Stimulated activated CD8-positive, alpha-beta memory T cell treated with anti-CD3 and anti-CD28 coated beads, Interleukin-15, amount 100 ng/mL, for 24 hours (primary cell): ENCODE measurements around the gene APH1A.
"Not testable (repeated sequence)": the region's sequence is repeated elsewhere in the genome, so short reads cannot be mapped to it uniquely, and the experiment has no call there.

Experiments
- DNase-seq: peaks from one replicate; pipeline ENCODE4 v3.0.0-alpha.2; 2020; ENCODE audit warnings: low read depth

The APH1A gene

DNA sequence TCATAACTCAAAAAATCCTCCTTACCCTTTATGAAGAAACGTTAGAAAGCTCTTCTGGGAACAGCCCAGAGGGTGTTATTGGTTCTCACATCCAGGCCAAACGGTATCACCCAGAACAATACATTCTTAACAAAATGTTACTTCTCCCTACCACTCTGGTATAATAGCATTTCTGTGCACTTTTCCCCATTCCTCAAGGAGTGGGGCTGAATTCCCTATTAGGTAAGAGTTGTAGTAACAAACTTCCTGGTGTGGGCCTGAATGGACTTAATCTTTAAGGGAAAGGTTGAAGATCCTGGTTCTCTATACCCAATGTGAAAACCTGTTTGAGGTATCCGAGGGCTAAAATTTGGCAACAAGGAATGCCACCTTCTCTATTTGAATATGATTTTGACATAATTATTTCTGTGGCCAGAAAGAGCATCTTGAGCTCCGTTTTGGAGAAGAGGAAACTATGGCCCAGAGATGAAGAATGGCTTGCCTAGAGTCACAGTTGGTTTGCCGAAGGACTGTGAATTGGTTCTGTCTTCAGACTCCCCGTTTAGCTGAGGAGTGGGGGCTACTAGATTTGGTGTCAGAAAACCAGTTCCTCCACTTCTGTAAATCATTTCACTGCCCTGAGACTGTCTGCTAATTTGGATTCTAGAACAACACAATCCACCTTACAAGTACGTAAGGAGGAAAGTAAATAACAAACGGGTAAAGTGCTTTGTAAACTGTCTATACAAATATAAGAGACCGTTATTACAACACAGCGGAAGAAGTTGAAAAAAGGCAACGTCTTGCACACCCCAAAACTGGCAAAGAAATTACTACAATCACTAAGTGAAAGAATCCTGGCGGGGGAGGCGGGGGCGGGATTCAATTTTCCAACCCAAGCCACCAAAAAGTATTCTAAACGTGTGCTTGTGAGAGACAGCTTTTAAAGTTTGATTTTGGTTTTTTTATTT is 35.2 kb downstream of the APH1A start:
- DNase-seq = no peak

DNA sequence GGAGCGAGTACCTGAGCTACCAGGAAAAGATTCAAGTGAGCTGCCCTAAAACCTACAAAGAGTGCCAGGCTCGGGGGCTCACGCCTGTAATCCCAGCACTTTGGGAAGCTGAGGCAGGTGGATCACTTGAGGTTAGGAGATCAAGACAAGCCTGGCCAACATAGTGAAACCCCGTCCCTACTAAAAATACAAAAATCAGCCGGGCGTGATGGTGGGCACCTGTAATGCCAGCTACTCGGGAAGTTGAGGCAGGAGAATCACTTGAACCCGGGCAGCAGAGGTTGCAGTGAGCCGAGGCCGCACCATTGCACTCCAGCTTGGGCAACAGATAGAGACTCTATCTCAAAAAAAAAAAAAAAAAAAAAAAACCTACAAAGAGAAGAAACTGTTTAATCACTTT is 35.9 kb downstream of the APH1A start:
- not testable (repeated sequence) for DNase-seq

DNA sequence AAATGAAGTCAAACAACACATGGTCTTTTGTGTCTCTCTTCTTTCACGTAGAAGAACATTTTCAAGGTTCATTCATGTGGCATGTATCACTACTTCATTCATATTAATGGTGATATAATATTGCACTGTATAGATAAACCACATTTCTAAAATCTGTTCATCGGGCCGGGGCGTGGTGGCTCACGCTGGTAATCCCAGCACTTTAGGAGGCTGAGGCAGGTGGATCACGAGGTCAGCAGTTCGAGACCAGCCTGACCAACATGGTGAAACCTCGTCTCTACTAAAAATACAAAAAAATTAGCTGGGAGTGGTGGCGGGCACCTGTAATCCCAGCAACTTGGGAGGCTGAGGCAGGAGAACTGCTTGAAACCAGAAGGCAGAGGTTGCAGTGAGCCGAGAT is 40.6 kb downstream of the APH1A start:
- DNase-seq = not testable (repeated sequence)

DNA sequence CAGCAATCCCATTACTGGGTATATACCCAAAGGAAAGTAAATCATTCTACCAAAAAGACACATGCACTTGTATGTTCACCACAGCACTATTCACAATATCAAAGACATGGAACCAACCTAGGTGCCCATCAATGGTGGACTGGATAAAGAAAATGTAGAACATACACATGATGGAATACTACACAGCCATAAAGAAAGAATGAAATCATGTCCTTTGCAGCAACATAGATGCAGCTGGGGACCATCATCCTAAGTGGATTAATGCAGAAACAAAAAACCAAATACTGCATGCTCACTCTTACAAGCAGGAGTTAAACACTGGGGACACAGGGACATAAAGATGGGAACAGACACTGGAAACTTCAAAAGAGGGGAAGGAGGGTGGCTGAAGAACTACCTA is 41.6 kb downstream of the APH1A start:
- DNase-seq = no peak

DNA sequence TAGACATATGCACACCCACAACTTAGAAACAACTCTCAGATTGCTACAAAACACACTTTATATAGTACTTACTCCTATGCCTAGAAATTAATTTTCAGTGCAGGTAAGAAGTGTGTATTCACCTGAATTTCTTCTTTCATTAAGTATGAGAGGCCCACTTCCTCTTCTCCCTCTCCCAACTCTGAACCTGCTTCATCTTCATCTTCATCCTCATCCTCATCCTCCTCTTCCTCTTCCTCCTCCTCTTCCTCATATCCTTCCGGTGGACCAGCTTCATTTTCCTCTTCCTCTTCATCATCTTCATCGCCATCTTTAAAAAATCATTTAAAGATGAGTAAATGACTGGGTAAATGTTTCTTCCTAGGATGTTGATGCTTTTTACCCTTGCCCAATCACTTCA is 42.3 kb downstream of the APH1A start:
- DNase-seq = no peak

DNA sequence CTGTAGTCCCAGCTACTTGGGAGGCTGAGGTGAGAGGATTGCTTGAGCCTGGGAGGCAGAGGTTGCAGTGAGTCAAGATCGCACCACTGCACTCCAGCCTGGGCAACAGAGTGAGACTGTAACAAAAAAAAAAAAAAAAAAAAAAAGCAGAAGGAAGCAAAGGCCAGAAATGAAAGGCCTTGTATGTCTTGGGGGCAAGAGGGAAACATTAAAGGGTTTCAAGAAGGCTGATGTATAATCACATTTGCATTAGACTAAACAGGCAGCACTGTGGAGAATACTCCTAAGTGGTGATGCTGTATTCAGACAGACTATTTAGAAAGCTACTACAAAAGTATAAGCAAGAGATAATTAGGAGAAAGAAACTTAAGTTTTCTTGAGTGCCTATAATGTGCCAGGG is 43.3 kb downstream of the APH1A start:
- DNase-seq = no peak

DNA sequence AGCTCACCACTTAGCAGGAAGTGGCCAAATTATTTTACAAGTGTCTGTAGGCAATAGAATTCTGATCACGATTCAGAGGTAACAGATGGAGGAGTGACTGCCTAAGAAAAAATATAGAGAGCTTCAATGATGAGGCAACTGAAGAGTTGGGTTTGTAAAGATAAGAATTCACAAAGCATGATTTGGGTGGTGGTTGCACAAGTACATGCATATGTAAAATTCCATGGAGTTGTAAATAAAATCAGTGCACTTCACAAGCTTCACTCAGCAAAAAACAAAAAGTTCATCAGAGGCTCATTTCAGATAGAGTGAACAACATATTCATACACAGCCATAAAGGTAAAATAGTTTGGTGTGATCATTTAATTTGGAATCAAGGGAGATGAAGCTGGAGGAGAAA is 43.8 kb downstream of the APH1A start:
- no peak for DNase-seq

DNA sequence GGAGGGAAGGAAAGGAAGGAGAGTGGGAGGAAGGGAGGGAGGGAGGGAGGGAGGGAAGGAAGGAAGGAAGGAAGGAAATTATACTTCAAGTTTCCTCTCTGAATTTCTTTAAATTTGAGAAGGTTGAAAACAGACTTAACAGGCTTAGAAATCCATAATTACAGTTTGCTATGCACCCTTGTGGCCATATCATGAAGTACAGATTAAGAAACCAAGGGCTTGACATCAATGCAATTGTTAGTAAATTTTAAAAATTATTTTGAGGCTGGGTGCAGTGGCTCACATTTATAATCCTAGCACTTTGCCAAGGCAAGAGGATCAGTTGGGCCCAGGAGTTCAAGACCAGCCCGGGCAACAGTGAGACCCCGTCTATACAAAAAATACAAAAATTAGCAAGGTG is 47.3 kb downstream of the APH1A start:
- DNase-seq = no peak

DNA sequence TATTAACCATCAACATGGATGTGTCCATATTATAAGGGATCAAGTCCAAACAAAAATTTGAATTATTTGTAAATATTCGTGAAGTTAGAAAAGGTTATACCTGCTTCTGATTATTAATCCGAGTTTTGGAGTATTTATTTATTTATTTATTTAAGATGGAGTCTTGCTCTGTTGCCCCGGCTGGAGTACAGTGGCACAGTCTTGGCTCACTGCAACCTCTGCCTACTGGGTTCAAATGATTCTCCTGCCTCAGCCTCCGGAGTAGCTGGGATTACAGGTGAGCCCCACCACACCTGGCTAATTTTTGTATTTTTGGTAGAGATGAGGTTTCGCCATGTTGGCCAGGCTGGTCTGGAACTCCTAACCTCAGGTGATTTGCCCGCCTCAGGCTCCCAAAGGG is 53.0 kb downstream of the APH1A start:
- not testable (repeated sequence) for DNase-seq
